Keratinocyte (primary cell): ENCODE data around the gene ERC1. TPM values are rescaled to one million over a fixed set of nuclear protein-coding genes. Genes with fewer than 3 reads are reported as not detected.

Experiments
- DNase-seq: peaks from one replicate; pipeline ENCODE4 v3.0.0-alpha.2; 2011; ENCODE audit warnings: low read depth, missing footprints, low spot score
- FAIRE-seq: peaks from 2 replicates; lab custom pipeline; 2011; peaks lifted over from hg19 to GRCh38; lab: Jason Lieb, UNC
- H2AFZ ChIP-seq: 2 replicates; pipeline ENCODE4 v1.6.0; 2012; ENCODE audit warnings: low read length, control low read depth, inconsistent platforms; ENCODE audit not compliant: control insufficient read depth
- H3K27ac ChIP-seq: 2 replicates; pipeline ENCODE4 v1.5.1; 2011; ENCODE audit warnings: low read length; ENCODE audit not compliant: control insufficient read depth, insufficient read depth
- H3K27me3 ChIP-seq: 3 replicates; pipeline ENCODE4 v1.6.0; 2011; ENCODE audit warnings: low read length; ENCODE audit not compliant: control insufficient read depth, insufficient read depth; ENCODE audit errors: extremely low read depth
- H3K36me3 ChIP-seq, 2 experiments: 2 replicates in 1 of 2; 3 replicates in 1 of 2; pipeline ENCODE4 v1.5.1; 2011; ENCODE audit warnings: low read length in 2 of 2, mild to moderate bottlenecking in 1 of 2; ENCODE audit not compliant: control insufficient read depth in 2 of 2, insufficient read depth in 2 of 2; ENCODE audit errors: extremely low read depth in 1 of 2
- H3K4me1 ChIP-seq: 3 replicates; pipeline ENCODE4 v1.5.1; 2011; ENCODE audit warnings: low read length; ENCODE audit not compliant: control insufficient read depth, insufficient read depth; ENCODE audit errors: extremely low read depth
- H3K4me2 ChIP-seq: 3 replicates; pipeline ENCODE4 v1.6.0; 2011; ENCODE audit warnings: low read depth, low read length; ENCODE audit not compliant: control insufficient read depth, insufficient read depth; ENCODE audit errors: extremely low read depth
- H3K4me3 ChIP-seq, 3 experiments: fragments of 200-600 bp in 1 of 3; sonication (generic) in 1 of 3; 2 replicates in 2 of 3; 3 replicates in 1 of 3; pipeline ENCODE4 v1.5.1; 2011 to 2016; ENCODE audit warnings: low read length in 3 of 3, mild to moderate bottlenecking in 3 of 3, control low read depth in 2 of 3, inconsistent platforms in 1 of 3, low read depth in 1 of 3, mixed read lengths in 1 of 3, mixed run types in 1 of 3, moderate library complexity in 1 of 3; ENCODE audit not compliant: control insufficient read depth in 2 of 3, insufficient read depth in 2 of 3; ENCODE audit errors: extremely low read depth in 1 of 3
- H3K79me2 ChIP-seq: 2 replicates; pipeline ENCODE4 v1.6.0; 2012; ENCODE audit warnings: low read length; ENCODE audit not compliant: control insufficient read depth, insufficient read depth
- H3K9ac ChIP-seq: 3 replicates; pipeline ENCODE4 v1.6.0; 2011; ENCODE audit warnings: low read length; ENCODE audit not compliant: control insufficient read depth, insufficient read depth; ENCODE audit errors: extremely low read depth
- H3K9me1 ChIP-seq: 3 replicates; pipeline ENCODE4 v1.6.0; 2011; ENCODE audit warnings: low read length; ENCODE audit not compliant: control insufficient read depth, insufficient read depth; ENCODE audit errors: extremely low read depth
- H3K9me3 ChIP-seq: 2 replicates; pipeline ENCODE4 v1.5.1; 2012; ENCODE audit warnings: low read depth, low read length; ENCODE audit not compliant: control insufficient read depth
- H4K20me1 ChIP-seq: 3 replicates; pipeline ENCODE4 v1.6.0; 2011; ENCODE audit warnings: low read length; ENCODE audit not compliant: control insufficient read depth, insufficient read depth; ENCODE audit errors: extremely low read depth
- EZH2 ChIP-seq: IDR thresholded peaks from one replicate; pipeline ENCODE4 v1.6.1; 2012; ENCODE audit warnings: inconsistent platforms, mild to moderate bottlenecking, low read length, moderate library complexity
- dilution Hi-C: fragments of 300-500 bp; cut with MboI; formaldehyde crosslinking; loops from one replicate; pipeline ENCODE4 v1.7.0; 2020; ENCODE audit warnings: low sequenced_read_pairs; ENCODE audit not compliant: extremely low pct_ligation_motif_present
- polyA plus RNA-seq, 5 experiments: library from polyadenylated mRNA; depleted of rRNA in 3 of 5; stranded (reverse) in 3 of 5; stranded (forward) in 1 of 5; unstranded in 1 of 5; fragments of >200 nt; gene quantifications; 1 replicate in 1 of 5; 2 replicates in 3 of 5; 3 replicates in 1 of 5; pipeline versions ENCODE4 v1.2.1 to v1.2.3, GENCODE V29; 2011 to 2012; ENCODE audit warnings: missing spikeins in 2 of 5, low read depth in 1 of 5, low replicate concordance in 1 of 5
- TF ChIP-seq, protein P1 (sequence below), 3 experiments: IDR thresholded peaks in 1 of 3; conservative IDR thresholded peaks in 1 of 3; optimal IDR thresholded peaks in 1 of 3; 2 replicates in 2 of 3; 3 replicates in 1 of 3; pipeline versions ENCODE3 to v1.5.1; 2011; ENCODE audit warnings: low read length in 3 of 3, mild to moderate bottlenecking in 3 of 3, moderate library complexity in 2 of 3, control low read depth in 1 of 3, inconsistent platforms in 1 of 3; ENCODE audit not compliant: insufficient read depth in 2 of 3; ENCODE audit errors: extremely low read depth in 1 of 3

ERC1 gene
- polyA plus RNA-seq, 1 donor (not counting 4 experiments of a cell fraction or from before 2014, with no cell fraction given), result 16.1 TPM

- H3K36me3 ChIP-seq, result peaks cover 0 to 3% of the 10 kb centered on the region in 2 experiments
- H3K9me3 ChIP-seq, result no peaks in the 10 kb centered on the region
- no peak overlapping the region for H3K9ac ChIP-seq
- H2AFZ ChIP-seq, result no peak overlapping the region
- no peaks in the 10 kb centered on the region for H3K79me2 ChIP-seq
- H3K4me1 ChIP-seq, result peaks cover 4% of the 10 kb centered on the region
- no peak overlapping the region for H3K27ac ChIP-seq
- FAIRE-seq (no peak), DNase-seq (no peak)
- dilution Hi-C loops, result no loop called here
- H3K27me3 ChIP-seq, result no peaks in the 10 kb centered on the region
- H3K9me1 ChIP-seq, result no peaks in the 10 kb centered on the region
- H3K4me2 ChIP-seq, result no peak overlapping the region
- TF ChIP-seq, protein P1, sequence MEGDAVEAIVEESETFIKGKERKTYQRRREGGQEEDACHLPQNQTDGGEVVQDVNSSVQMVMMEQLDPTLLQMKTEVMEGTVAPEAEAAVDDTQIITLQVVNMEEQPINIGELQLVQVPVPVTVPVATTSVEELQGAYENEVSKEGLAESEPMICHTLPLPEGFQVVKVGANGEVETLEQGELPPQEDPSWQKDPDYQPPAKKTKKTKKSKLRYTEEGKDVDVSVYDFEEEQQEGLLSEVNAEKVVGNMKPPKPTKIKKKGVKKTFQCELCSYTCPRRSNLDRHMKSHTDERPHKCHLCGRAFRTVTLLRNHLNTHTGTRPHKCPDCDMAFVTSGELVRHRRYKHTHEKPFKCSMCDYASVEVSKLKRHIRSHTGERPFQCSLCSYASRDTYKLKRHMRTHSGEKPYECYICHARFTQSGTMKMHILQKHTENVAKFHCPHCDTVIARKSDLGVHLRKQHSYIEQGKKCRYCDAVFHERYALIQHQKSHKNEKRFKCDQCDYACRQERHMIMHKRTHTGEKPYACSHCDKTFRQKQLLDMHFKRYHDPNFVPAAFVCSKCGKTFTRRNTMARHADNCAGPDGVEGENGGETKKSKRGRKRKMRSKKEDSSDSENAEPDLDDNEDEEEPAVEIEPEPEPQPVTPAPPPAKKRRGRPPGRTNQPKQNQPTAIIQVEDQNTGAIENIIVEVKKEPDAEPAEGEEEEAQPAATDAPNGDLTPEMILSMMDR (optimal IDR thresholded peaks at IDR 0.05 in 1 of 3, IDR thresholded peaks at IDR 0.05 in 1 of 3, conservative IDR thresholded peaks at IDR 0.05 in 1 of 3; ENCODE audit: extremely low read depth in 1 of 3, insufficient read depth in 2 of 3, low read length in 3 of 3), result no peak
- no peak for TF ChIP-seq EZH2
- H3K4me3 ChIP-seq, result no peak overlapping the region
- no peaks in the 10 kb centered on the region for H4K20me1 ChIP-seq
Observed at GRCh38 chr12:1464925-1465324, 473.9 kb downstream of the ERC1 start.

GRCh38 chr12:1465990-1466389 lies 475.0 kb downstream of the ERC1 start:
- no peaks in the 10 kb centered on the region for H3K9me1 ChIP-seq
- dilution Hi-C loops, result no loop called here
- peaks cover 4% of the 10 kb centered on the region for H3K4me1 ChIP-seq
- H3K4me2 ChIP-seq, result no peak overlapping the region
- H3K9me3 ChIP-seq, result no peaks in the 10 kb centered on the region
- no peaks in the 10 kb centered on the region for H3K27me3 ChIP-seq
- H3K27ac ChIP-seq, result no peak overlapping the region
- H3K9ac ChIP-seq, result no peak overlapping the region
- no peak for TF ChIP-seq EZH2
- TF ChIP-seq, protein P1 (optimal IDR thresholded peaks at IDR 0.05 in 1 of 3, IDR thresholded peaks at IDR 0.05 in 1 of 3, conservative IDR thresholded peaks at IDR 0.05 in 1 of 3; ENCODE audit: extremely low read depth in 1 of 3, insufficient read depth in 2 of 3, low read length in 3 of 3), result no peak
- no peaks in the 10 kb centered on the region for H4K20me1 ChIP-seq
- H3K4me3 ChIP-seq, result no peak overlapping the region
- no peaks in the 10 kb centered on the region for H3K79me2 ChIP-seq
- H3K36me3 ChIP-seq, result peaks cover 0 to 3% of the 10 kb centered on the region in 2 experiments
- DNase-seq (no peak), FAIRE-seq (no peak)
- no peak overlapping the region for H2AFZ ChIP-seq
